CD4-positive, CD25-positive, alpha-beta regulatory T cell (primary cell): ENCODE measurements around the gene USP1. TPM values are rescaled to one million over a fixed set of nuclear protein-coding genes. Genes with fewer than 3 reads are reported as not detected.

ENCODE experiments used
- ATAC-seq, 2 donors: fragments of 150-1000 bp; cut with Tn5 transposase; one replicate each; pipeline ENCODE4 v1.10.0; 2021; ENCODE audit warnings: low read depth in 2 of 2, moderate number of reproducible peaks in 2 of 2, moderate library complexity in 1 of 2
- DNase-seq, 3 donors: peaks; one replicate each; pipeline versions ENCODE4 v3.0.0 to v3.0.0-alpha.2; 2012 to 2022; ENCODE audit warnings: mixed read lengths in 1 of 3
- H3K27ac ChIP-seq: one replicate; pipeline ENCODE4 v1.7.0; 2013; ENCODE audit warnings: mild to moderate bottlenecking, low read length; ENCODE audit not compliant: insufficient read depth, poor library complexity, severe bottlenecking
- H3K27me3 ChIP-seq: one replicate; pipeline ENCODE4 v1.7.0; 2013; ENCODE audit warnings: low read length; ENCODE audit not compliant: control insufficient read depth, insufficient read depth
- H3K36me3 ChIP-seq: one replicate; pipeline ENCODE4 v1.7.0; 2013; ENCODE audit warnings: mild to moderate bottlenecking, low read length, moderate library complexity; ENCODE audit not compliant: control insufficient read depth, insufficient read depth
- H3K4me1 ChIP-seq: 2 replicates; pipeline ENCODE4 v1.7.0; 2013; ENCODE audit warnings: mild to moderate bottlenecking, low read length; ENCODE audit not compliant: insufficient read depth, control insufficient read depth, poor library complexity, severe bottlenecking
- H3K4me3 ChIP-seq: one replicate; pipeline ENCODE4 v1.7.0; 2013; ENCODE audit warnings: low read depth, mild to moderate bottlenecking, low read length, moderate library complexity
- H3K9me3 ChIP-seq, 2 experiments: 1 replicate in 1 of 2; 2 replicates in 1 of 2; pipeline ENCODE4 v1.7.0; 2013; ENCODE audit warnings: low read length in 2 of 2, mild to moderate bottlenecking in 1 of 2, moderate library complexity in 1 of 2; ENCODE audit not compliant: control insufficient read depth in 2 of 2
- H3K27ac Mint-ChIP-seq, 3 donors: one replicate each; pipeline ENCODE4 v1.8.0; 2020 to 2022; ENCODE audit warnings: mild to moderate bottlenecking in 3 of 3, mixed read lengths in 3 of 3, moderate library complexity in 2 of 3
- H3K27me3 Mint-ChIP-seq: one replicate; pipeline ENCODE4 v1.8.0; 2022; ENCODE audit warnings: mild to moderate bottlenecking, mixed read lengths
- H3K36me3 Mint-ChIP-seq: one replicate; pipeline ENCODE4 v1.8.0; 2020; ENCODE audit warnings: mixed read lengths
- H3K4me1 Mint-ChIP-seq, 4 donors: one replicate each; pipeline ENCODE4 v1.8.0; 2020 to 2022; ENCODE audit warnings: mixed read lengths in 4 of 4, mild to moderate bottlenecking in 1 of 4
- H3K4me3 Mint-ChIP-seq, 4 donors: one replicate each; pipeline ENCODE4 v1.8.0; 2020 to 2022; ENCODE audit warnings: mild to moderate bottlenecking in 4 of 4, mixed read lengths in 4 of 4, moderate library complexity in 3 of 4
- H3K9me3 Mint-ChIP-seq, 7 donors: one replicate each; pipeline ENCODE4 v1.8.0; 2020 to 2022; ENCODE audit warnings: mixed read lengths in 7 of 7, mild to moderate bottlenecking in 3 of 7, moderate library complexity in 2 of 7
- polyA plus RNA-seq, 4 donors: library from polyadenylated mRNA; unstranded; fragments of 300-500 nt; fragmentation: Illumina TruSeq; gene quantifications; one replicate each; pipeline ENCODE4 v1.2.3, GENCODE V29; 2021
- total RNA-seq: library from RNA; stranded (reverse); gene quantifications from one replicate; pipeline ENCODE4 v1.2.3, GENCODE V29; 2022

The USP1 gene
- total and polyA plus RNA-seq, 5 donors from 2014 or later, result 33.9 to 37.1 (median 36.5) TPM

DNA sequence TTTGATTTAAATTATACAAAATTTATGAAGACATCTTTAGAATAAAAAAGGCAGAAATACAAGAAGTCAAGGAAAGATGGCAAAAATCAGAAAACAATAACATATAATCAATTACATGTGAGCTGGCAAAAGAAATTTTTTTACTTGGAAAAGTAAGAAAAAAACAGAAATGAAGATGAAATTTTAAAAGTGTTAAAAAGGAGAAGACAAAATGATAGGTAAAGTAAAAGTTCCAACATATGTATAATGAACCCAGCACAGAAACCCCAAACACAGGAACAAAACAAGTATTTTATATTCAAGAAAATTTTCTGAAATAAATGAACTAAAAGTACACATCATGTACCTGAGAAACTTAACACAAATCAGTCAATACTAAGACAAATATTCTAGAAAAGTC lies 63.4 kb downstream of the USP1 start:
- Mint-ChIP-seq H3K27me3 (peaks cover 5% of the 10 kb centered on the region), H3K9me3 (peaks cover 0 to 2% (median 0%) of the 10 kb centered on the region in 7 donors), H3K27ac (no peak overlapping the region), H3K4me3 (no peak overlapping the region), H3K36me3 (no peaks in the 10 kb centered on the region), H3K4me1 (no peaks in the 10 kb centered on the region)
- no peak for DNase-seq
- no peak overlapping the region for H3K27ac ChIP-seq
- no peak overlapping the region for H3K4me3 ChIP-seq
- ATAC-seq, result no peak
- no peaks in the 10 kb centered on the region for H3K27me3 ChIP-seq
- H3K4me1 ChIP-seq, result no peaks in the 10 kb centered on the region
- H3K36me3 ChIP-seq, result no peaks in the 10 kb centered on the region
- no peaks in the 10 kb centered on the region for H3K9me3 ChIP-seq

Other genes with a start within 250 kb of the USP1 start
- gene L1TD1, start 242.2 kb upstream of the USP1 start, total RNA-seq, result not detected
- not detected for gene L1TD1, start 242.2 kb upstream of the USP1 start, polyA plus RNA-seq
- not detected for gene KANK4, start 117.6 kb upstream of the USP1 start, total RNA-seq
- not detected for gene KANK4, start 117.6 kb upstream of the USP1 start, polyA plus RNA-seq
- not detected for gene ANGPTL3, start 160.5 kb downstream of the USP1 start, total RNA-seq
- gene ANGPTL3, start 160.5 kb downstream of the USP1 start, polyA plus RNA-seq, result not detected